ENCODE measurements around the gene CHRM4. TPM values are rescaled to one million over a fixed set of nuclear protein-coding genes. Genes with fewer than 3 reads are reported as not detected.

Gene CHRM4
- total RNA-seq, 4 donors from 2014 or later = 0.34 TPM; not detected in 3

DNA sequence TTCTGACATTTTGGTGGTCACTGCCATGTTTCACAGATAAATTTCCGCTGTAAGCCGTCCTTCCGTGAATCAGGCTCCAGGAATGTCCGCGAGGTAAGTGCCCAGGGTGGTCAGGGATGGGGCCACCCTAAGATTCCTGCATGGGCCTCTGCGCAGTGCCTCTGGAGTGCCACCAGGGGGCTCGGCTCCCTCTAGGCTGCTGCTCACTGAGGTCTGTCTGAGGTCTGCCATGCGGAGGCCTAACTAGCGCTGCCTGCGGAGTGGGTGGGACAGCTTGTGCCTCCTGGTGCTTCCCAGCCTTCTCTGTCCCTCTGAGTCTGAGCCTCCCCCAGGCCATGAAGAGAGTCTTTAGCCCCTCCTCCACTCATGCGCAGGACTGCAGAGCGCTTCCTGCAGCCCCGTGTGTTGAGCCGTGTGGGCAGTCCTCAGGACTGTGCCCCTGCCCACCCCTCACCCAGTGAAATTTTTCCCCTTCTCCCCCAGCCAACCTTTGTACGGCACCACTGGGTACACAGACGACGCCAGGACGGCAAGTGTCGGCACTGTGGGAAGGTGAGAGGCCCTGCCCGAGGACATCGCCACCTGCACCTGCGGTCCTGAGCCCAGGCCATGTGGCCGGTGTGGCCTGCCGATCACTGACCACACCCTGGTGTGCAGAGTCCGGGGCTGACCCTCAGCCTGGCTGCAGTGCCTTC is 22.0 kb downstream of the CHRM4 start:
- no peak for TF ChIP-seq CTCF (IDR thresholded peaks at IDR 0.05; ENCODE audit: low read depth)

DNA sequence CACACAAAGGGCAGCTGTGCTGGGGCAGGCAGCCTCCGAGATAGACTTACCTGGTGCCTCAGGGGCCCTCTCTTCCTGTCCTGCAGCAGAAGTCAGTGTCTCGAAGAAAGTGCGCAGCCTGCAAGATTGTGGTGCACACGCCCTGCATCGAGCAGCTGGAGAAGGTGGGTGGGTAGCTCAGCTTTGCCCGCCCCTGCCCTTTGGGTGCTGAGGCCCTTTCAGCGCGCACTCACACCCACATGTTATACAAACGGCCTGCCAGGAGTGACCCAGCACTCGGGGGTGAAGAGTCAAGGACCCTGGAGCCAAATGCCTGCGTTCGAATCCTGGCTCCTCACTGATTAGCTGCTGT is 23.7 kb downstream of the CHRM4 start:
- no peak for TF ChIP-seq CTCF (IDR thresholded peaks at IDR 0.05; ENCODE audit: low read depth)

DNA sequence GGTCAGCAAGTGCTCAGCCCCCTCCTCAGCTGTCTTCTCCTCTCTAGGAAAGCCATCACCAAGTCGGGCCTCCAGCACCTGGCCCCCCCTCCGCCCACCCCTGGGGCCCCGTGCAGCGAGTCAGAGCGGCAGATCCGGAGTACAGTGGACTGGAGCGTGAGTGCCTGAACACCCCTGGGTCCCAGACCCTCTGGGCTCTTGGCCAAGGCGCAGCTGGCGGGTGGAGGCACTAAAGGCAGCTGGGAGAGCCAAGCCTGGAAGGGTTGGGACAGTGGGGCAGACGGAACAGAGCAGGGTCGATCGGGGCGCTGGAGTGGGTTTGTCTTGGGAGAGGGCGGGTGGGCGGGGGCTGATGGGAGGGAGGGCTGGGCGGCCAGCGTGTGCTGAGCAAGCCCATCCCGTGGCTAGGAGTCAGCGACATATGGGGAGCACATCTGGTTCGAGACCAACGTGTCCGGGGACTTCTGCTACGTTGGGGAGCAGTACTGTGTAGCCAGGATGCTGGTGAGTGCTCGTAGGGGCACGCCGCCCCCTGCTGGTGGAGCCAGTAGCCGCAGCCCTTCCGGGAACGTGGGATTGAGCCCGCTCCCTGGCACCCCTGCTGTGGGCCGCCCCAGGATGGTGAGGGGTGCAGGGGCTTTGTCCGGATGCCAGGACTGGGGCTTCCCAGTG is 24.2 kb downstream of the CHRM4 start:
- TF ChIP-seq CTCF (IDR thresholded peaks at IDR 0.05; ENCODE audit: low read depth) = no peak

DNA sequence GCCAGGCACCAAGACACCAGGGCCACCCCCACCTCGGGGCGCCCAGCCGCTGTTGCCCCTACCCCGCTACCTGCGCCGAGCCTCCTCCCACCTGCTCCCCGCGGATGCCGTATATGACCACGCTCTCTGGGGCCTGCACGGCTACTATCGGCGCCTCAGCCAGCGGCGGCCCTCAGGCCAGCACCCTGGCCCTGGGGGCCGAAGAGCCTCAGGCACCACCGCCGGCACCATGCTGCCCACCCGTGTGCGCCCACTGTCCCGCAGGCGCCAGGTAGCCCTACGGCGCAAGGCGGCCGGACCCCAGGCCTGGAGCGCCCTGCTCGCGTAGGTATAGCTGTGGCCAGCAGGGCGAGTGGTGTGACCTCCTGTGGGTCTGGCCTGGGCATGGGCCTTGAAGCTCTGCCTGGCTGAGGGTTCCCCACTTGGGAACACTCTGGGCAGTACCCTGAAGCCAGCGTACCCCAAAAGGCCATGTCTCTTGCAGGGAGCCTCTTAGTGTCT is 24.9 kb downstream of the CHRM4 start:
- no peak for TF ChIP-seq CTCF (IDR thresholded peaks at IDR 0.05; ENCODE audit: low read depth)

DNA sequence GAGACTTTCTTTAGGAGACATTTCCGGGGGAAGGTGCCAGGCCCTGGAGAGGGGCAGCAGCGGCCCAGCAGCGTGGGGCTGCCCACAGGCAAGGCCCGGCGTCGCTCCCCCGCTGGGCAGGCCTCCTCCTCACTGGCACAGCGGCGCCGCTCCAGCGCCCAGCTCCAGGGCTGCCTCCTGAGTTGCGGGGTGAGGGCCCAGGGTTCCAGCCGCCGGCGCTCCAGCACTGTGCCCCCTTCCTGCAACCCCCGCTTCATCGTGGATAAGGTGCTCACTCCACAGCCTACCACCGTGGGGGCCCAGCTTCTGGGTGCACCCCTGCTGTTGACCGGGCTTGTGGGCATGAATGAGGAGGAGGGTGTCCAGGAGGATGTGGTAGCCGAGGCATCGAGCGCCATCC is 25.3 kb downstream of the CHRM4 start:
- no peak for TF ChIP-seq CTCF (IDR thresholded peaks at IDR 0.05; ENCODE audit: low read depth)

GRCh38 chr11:46364791-46365190 is 26.8 kb downstream of the CHRM4 start:
- no peak for TF ChIP-seq CTCF (IDR thresholded peaks at IDR 0.05; ENCODE audit: low read depth)

DNA sequence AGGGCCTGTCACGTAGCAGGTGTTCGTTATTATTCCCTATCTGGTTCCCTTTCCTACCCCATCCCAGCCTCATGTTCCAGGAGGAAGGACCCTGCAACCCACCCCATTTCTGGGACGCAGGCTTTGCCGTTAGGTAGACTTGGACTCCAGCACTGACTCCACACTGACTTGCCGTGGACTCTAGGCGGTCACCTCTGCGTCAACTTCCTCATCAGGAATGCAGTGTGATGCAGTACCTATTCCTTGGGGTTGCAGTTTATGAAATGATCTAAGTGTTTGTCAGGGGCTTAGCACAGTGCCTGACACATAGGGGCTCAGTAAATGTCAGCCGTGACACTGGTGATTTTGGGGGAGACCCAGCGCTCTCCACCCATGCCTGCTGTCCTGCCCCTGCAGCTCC is 27.5 kb downstream of the CHRM4 start:
- TF ChIP-seq CTCF (IDR thresholded peaks at IDR 0.05; ENCODE audit: low read depth) = no peak
